AG04449 (cell line): Measurements from ENCODE around the gene AP2B1.

ENCODE experiments used
- CTCF ChIA-PET: fragments of 350-600 bp; formaldehyde crosslinking; extraction: SDS; loops from one replicate; lab custom pipeline; 2021; ENCODE audit warnings: antibody characterized with exemption; lab: Yijun Ruan, JAX
- POLR2A ChIA-PET: fragments of 400-600, 350-600 bp; formaldehyde crosslinking; extraction: SDS; loops from one replicate; lab custom pipeline; 2020; ENCODE audit warnings: antibody characterized with exemption, inconsistent platforms; lab: Yijun Ruan, JAX
- DNase-seq: peaks from one replicate; pipeline ENCODE4 v3.0.0-alpha.2; 2010; ENCODE audit warnings: low read depth, low spot score
- H3K4me3 ChIP-seq: 2 replicates; pipeline ENCODE4 v1.5.1; 2011; ENCODE audit warnings: low read depth, mild to moderate bottlenecking, control low read depth, low read length
- CTCF ChIP-seq: IDR thresholded peaks from one replicate; pipeline ENCODE4 v1.5.1; 2011; ENCODE audit warnings: mild to moderate bottlenecking, moderate library complexity, low read length, control low read depth, inconsistent platforms; ENCODE audit not compliant: insufficient read depth; ENCODE audit errors: missing control alignments

AP2B1 gene

GRCh38 chr17:35542990-35543389, 44.1 kb upstream of the AP2B1 start:
- no peak for DNase-seq
- H3K4me3 ChIP-seq: no peak overlapping the region
- ChIA-PET CTCF (interaction anchor here (1.4 to 15.0 kb wide), 3 partner anchors 9 to 232 kb away, joined by 5 to 455 read pairs (median 12); no protein-coding TSS in a partner anchor), POLR2A (no interaction called here)
- no peak for TF ChIP-seq CTCF

- no peak overlapping the region for H3K4me3 ChIP-seq
- no peak for DNase-seq
- ChIA-PET CTCF (interaction anchor here (1.9 to 15.0 kb wide), 2 partner anchors 10 to 233 kb away, joined by 6 to 455 read pairs; no protein-coding TSS in a partner anchor), POLR2A (no interaction called here)
- no peak for TF ChIP-seq CTCF
These were observed 43.3 kb upstream of the AP2B1 start for GRCh38 chr17:35543856-35544255.

GRCh38 chr17:35545150-35545549, 42.0 kb upstream of the AP2B1 start:
- TF ChIP-seq CTCF: no peak
- CTCF ChIA-PET: interaction anchor here (1.9 to 15.0 kb wide), 2 partner anchors 12 to 234 kb away, joined by 6 to 455 read pairs; no protein-coding TSS in a partner anchor
- DNase-seq: no peak
- POLR2A ChIA-PET: no interaction called here
- H3K4me3 ChIP-seq: no peak overlapping the region

- DNase-seq: no peak
- TF ChIP-seq CTCF: no peak
- ChIA-PET CTCF (no interaction called here), POLR2A (no interaction called here)
- H3K4me3 ChIP-seq: no peak overlapping the region
These were observed 40.6 kb upstream of the AP2B1 start for GRCh38 chr17:35546487-35546886.

GRCh38 chr17:35548208-35548810, 38.8 kb upstream of the AP2B1 start:
- ChIA-PET CTCF (interaction anchor here (1.4 to 4.1 kb wide), 3 partner anchors 9 to 237 kb away, joined by 3 to 27 read pairs (median 6); no protein-coding TSS in a partner anchor), POLR2A (no interaction called here)
- no peak for TF ChIP-seq CTCF
- DNase-seq: no peak
- H3K4me3 ChIP-seq: no peak overlapping the region

- ChIA-PET CTCF (interaction anchor here (1.1 to 4.1 kb wide), 4 partner anchors 8 to 236 kb away, joined by 3 to 27 read pairs (median 4); no protein-coding TSS in a partner anchor), POLR2A (no interaction called here)
- DNase-seq: no peak
- TF ChIP-seq CTCF: no peak
- H3K4me3 ChIP-seq: no peak overlapping the region
These were observed 38.1 kb upstream of the AP2B1 start for GRCh38 chr17:35548978-35549377.
